ENCODE data around the gene SH3RF2.

The SH3RF2 gene

DNA sequence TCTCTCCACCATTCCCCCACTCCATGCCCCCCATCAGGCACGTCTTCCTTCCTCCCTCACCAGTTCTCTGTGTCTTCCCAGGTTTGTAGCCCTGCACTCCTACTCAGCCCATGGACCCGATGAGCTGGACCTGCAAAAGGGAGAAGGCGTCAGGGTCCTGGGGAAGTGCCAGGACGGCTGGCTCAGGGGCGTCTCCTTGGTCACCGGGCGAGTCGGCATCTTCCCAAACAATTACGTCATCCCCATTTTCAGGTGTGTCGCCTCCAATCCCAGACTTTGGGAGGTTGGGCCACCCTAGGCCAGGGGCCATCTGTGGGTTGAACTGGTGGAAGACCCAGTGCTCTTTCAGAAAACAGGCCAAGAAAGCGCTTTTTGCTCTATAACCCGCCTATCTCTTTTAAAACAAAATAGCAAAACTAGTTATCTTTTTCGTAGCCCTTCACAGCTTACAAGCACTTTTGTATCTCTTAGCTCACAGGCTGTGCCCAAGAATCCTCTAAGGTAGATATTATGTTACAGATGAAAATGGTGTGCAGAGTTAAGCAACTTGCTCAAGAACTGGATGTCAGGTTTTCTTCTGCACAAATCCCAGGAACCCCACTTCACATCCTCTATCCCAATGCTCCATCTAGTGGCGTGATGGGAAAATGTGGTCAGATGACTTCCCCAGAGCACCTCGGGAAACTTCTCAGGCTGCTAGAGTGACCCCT is 112.8 kb downstream of the SH3RF2 start:
- no peak for ATAC-seq

DNA sequence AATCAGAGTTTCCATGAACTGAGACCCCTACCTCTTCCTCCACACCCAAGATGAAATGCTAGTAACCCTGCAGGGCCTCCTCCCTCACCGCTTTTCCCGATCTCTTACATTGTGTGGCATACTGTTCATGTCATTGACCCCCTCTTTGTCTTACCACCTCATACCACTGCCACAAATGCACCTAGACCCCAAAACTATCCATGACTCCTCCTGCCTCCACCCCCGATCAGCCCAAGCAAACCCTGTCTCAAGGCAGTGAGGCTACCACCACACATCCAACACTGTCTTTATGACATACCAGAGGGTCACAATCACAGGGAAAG is 113.3 kb downstream of the SH3RF2 start:
- no peak for ATAC-seq

GRCh38 chr5:146050086-146050485 is 113.7 kb downstream of the SH3RF2 start:
- no peak for ATAC-seq

DNA sequence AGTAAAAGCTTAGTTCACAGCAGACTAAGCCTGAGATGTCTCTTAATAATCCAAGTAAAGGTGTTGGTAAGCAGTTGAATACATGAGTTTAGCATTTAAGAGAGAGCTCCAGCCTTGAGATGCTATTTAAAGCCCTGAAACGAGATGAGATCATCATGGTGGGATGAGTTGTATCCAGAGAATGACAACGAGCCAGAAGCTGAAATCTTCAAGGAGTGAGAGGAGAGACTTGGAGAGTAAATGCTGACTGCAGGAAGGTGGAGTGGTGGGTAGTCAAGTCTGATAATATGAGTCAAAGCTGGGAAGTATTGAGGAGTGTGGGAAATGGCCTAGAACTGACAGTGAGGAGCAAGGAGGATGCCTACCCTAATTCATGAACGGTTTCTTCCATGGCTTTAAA is 115.3 kb downstream of the SH3RF2 start:
- ATAC-seq, result no peak

- ATAC-seq, result no peak
These were observed 116.4 kb downstream of the SH3RF2 start for GRCh38 chr5:146052780-146053179.

DNA sequence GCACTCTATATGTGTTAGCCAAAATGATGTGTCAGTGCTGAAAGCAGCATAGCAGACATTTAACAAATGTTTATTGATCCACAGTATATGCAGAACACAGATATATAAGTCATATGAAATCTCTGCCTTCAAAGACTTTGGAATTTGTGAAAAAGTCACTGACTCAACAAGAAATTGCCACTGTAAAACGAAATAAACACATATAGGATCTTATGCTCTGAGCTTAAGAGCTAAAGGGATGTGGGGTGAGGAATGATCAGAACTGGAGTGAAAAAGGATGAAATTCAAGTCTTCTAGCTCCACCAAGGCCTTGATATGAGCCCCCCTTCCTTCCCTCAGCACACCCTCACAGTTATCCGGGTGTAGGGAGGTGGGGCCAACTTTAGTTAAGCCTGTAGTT is 119.1 kb downstream of the SH3RF2 start:
- no peak for ATAC-seq

DNA sequence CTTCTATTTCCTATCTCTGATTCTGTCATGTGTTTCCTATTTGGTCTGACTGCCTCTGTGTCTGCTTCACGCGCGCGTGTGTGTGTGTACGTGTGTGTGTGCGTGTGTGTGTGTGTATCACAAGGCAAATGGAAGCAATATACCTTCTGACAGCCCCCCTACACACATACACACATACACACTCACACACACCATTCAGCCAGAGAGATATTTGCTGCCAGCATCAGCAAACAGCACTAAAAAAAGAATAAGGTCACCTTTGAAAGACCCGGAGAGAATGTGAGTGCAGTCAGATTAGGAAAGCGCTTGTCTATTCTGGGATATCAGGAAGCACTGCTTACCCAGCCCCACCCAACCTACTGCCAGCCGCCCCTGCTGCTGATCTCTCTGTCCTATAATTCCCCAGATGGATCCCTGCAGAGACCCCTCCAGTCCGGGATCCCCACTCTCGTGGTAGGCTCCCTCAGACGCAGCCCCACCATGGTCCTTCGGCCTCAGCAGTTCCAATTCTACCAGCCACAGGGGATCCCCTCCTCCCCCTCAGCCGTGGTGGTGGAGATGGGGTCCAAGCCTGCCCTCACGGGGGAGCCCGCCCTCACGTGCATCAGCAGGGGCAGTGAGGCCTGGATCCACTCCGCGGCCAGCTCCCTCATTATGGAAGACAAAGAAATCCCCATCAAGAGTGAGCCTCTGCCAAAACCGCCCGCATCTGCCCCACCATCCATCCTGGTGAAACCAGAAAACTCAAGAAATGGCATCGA is 123.3 kb downstream of the SH3RF2 start:
- ATAC-seq, result no peak

DNA sequence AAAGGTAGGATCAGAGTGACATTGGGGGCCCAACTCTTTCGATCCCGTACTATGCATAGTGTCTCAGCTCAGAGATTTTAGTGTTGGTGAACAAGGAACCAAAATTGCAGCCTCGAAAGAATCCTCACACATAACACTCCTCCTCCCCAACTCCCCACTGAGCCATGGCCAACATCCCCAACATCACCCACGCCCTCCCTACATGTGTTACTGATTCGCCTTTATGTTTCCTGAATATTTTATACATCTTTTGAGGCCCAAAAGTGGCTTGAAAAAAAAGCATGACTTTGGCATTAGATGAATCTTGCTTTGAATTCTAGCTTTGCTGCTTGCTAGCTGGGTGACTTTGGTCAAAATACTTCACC is 123.8 kb downstream of the SH3RF2 start:
- no peak for ATAC-seq

- ATAC-seq, result no peak
These were observed 130.6 kb downstream of the SH3RF2 start for GRCh38 chr5:146066968-146067367.

DNA sequence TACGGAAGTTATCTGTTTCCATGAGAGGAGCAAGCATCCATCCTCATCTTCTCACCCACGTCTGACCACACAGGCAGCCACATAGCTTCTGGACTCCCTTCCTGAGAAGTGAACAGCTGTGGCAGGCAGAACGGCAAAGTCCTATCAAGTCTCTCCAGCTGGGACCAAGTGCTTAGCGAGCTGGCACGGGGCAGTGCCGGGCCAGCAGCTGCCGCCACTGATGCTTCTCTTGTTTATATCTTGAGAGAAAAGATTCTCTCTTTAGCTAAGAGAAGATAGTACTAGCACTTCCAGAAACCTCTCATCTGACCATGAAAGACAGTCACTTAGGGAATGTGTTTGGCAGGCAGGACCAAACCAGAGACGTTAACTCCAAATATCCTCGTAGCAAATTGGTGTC is 131.8 kb downstream of the SH3RF2 start:
- no peak for ATAC-seq

DNA sequence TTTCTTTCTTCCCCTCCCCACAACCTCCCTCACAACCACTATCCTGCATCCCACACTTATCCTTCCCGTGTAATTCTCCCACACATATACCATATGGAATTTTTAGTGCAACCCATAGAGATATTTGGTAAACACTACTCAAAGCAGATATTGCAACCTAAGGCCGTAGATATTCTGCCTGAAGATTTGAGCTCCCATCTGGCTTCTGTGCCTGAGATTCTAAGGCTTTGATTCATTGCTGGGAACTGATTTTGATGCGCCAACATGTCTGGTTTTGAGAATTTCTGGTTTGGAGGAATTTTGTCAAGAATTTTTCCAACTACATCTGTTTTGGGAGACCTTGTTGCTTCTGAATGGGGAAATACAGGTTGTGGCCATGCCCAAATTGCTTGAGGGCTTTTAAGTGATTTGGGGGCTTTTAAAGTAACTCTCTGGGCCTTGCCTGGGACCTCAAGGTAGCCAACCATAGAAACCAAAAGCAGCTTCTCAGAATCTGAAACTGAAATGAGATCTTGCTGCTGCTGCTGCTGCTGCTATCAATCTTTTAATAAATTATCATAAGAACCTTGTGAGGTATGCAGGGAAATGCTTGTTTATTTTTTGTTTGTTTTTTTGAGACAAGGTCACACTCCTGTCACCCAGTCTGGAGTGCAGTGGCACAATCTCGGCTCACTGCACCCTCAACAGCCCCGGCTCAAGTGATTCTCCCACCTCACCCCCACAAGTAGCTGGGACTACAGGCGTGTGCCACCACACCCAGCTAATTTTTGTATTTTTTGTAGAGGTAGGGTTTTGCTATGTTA is 132.8 kb downstream of the SH3RF2 start:
- ATAC-seq, result no peak

GRCh38 chr5:146069780-146070099 is 133.4 kb downstream of the SH3RF2 start:
- no peak for ATAC-seq

GRCh38 chr5:146070746-146071145 is 134.4 kb downstream of the SH3RF2 start:
- ATAC-seq, result no peak

DNA sequence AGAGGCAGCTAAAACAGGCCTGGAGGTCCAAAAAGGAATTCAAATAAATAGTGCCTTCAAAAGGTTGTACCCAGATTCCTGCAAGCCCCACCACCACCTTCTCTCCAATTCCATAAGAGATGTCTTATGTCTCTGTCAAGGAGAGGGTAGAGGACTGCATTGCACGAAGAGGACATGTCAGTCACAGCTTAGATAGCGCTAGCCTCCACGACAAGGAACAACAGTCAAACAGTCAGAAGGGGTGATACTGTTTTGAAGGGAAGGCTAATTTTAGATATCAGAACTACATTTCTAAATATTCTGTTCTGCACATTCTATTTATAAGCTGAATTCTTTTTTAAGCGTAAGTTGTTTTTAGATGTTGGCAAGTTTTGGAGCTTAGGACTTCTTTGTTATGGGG is 134.8 kb downstream of the SH3RF2 start:
- ATAC-seq, result no peak

- ATAC-seq, result no peak
These were observed 136.2 kb downstream of the SH3RF2 start for GRCh38 chr5:146072595-146072994.

DNA sequence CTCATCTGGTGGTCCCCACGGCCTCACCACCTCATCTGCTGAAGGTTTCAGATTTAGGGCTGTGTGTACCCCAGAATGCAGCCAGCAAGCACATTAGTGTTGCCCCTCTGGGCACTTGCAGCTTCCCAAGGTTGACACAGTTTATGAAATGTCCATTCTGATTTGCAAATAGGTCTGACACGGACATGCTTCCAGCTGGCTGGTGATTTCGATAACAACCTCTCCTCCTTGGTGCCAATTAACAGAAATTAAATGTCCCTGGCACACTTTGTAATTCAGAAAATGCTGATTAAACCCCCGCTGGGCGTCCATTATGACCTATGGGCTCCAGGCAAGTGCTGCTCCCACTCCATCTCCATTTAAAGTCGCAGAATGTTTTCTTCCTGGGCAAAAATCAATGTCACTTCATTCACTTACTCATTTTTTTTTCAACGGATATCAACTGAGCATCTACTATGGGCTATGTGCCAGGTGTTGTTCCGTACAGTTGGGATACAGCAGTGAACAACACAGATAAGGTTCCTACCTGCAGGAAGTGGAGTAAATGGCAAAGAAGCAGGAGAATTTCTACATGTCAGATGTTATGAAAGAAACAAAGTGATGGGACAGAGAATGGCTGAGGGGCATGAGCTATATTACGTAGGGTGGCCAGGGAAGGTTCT is 137.0 kb downstream of the SH3RF2 start:
- ATAC-seq, result no peak

DNA sequence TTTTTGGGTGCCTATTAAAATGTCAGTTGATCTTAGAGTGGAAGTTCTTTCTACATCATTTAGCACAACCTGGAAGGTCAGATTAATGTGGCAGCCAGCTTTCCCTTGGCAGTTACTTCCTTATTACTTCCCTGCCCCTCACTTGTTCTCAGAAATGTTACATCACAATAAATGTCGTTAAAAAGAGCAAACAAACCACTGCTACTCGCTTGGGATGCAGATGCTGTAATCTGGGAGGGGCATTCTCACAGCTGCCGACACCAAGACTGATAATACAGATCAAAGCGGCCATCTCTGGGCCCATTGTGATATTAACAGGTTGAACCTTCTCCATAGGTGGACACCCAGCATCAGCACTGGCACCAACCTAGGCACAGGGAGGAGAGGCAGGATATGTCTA is 139.7 kb downstream of the SH3RF2 start:
- ATAC-seq, result no peak

DNA sequence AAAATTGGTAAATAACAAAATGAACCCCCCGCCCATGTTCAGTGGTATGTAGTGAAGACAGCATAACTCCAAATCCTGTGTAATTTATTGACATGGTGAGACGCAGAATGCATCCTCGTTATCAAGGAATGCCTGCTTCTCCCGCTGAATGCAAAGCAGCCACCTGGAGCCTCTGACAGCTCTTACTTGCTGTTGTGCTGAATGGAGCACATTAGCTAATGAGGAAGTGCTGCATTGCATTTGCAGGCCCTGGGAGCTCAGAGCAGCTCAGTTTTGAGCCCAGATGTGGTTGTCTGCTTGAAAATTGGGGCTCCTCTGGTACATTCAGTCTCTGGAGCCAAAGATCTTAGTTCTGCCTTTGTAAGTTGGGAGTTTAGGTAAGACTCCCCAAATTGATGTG is 140.1 kb downstream of the SH3RF2 start:
- no peak for ATAC-seq

- no peak for ATAC-seq
These were observed 142.2 kb downstream of the SH3RF2 start for GRCh38 chr5:146078566-146078965.

DNA sequence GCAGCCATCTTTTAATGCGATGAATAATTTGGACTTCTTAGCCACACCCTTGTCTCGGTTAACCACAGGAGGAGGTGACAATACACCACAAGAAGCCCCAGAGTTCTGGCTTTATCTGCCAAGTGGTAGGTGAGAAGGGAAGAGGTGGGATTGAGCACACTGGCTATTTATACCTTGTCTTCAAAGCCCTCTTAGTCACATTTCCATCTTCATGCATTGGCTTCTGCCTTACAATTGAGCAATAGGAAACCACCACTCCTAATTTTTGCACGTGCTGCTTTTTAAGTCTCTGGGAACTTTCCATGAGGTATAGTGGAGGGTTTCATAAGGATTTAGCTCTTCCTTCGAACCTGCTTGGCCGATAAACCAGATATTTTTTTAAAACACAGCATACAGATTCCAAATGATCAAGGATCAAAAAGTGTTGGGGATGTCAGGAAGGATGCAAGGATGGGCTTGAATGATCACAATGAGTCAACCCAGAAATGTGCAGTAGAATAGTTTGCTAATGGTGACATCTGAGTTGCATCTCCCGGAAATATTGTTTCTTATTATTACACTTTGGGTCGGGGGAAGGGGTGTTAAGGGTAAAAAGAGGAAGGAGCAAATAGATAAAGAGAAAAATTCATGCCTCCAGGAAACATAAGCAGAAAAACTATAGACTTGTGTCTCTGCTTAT is 143.5 kb downstream of the SH3RF2 start:
- ATAC-seq, result peak; percentile 44 to 62

GRCh38 chr5:146081556-146081955 is 145.2 kb downstream of the SH3RF2 start:
- no peak for ATAC-seq

DNA sequence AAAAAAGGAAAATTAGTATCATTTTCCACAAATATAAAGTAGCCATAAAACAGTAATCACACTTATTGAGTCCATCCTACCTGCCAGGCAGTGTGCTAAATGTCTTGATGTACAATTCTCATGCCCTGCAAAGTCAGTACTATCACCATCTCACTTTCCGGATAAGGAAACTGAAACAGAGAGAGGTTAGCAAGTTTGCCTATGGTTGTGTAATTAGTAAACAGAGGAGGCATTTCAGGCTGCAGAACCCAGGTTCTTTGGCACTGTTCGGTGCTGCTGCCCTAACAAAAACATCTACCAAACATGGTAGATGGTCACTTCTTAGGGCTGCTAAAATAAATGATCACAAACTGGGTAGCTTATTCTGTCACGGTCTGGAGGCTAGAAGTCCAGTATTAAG is 146.4 kb downstream of the SH3RF2 start:
- ATAC-seq, result no peak

DNA sequence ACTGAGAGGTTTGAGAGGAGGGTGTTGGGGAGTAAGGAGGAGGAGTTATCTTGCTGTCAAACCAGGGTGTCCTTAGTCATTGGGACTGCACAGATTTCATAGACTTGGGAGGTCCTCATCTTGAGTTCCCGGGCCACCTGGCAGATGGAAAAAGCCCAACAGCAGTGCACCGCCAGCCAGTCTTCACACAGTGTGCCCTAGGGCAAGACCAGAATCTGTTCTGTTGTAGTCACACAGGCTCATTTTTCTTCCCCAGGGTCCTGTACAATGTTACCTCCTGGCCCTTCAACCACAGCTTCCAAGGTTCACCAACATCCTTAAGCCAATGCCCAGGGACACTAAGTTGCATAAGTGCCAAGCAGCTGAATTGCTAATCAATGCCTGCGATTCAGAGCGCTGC is 148.0 kb downstream of the SH3RF2 start:
- ATAC-seq, result no peak

Data from activated CD4-positive, CD25-positive, alpha-beta regulatory T cell treated with anti-CD3 and anti-CD28 coated beads, Interleukin-2, amount 50 U/mL, for 24 hours (primary cell).